T-cell (primary cell): ENCODE results near the gene APOO. TPM values are rescaled to one million over a fixed set of nuclear protein-coding genes. Genes with fewer than 3 reads are reported as not detected.

Experiments used
- ATAC-seq, 4 experiments: fragments of 200-7000 bp in 3 of 4; fragments of 150-1000 bp in 1 of 4; cut with Tn5 transposase; replicated peaks in 1 of 4; 1 replicate in 3 of 4; 2 replicates in 1 of 4; pipeline ENCODE4 v1.10.0; 2021; ENCODE audit warnings: moderate library complexity in 3 of 4, mild to moderate bottlenecking in 2 of 4, moderate number of reproducible peaks in 1 of 4
- CTCF ChIA-PET, 2 donors: fragments of 300-600 bp; sonication (Branson Sonifier 250); formaldehyde crosslinking; loops; one replicate each; lab custom pipeline; 2022; ENCODE audit warnings: antibody characterized with exemption in 2 of 2; lab: Charles Lee
- POLR2A ChIA-PET, 2 donors: fragments of 300-600 bp; sonication (Branson Sonifier 250); formaldehyde crosslinking; loops; one replicate each; lab custom pipeline; 2022; ENCODE audit warnings: antibody characterized with exemption in 2 of 2; lab: Charles Lee
- DNase-seq, 35 experiments: peaks; one replicate each; pipeline versions ENCODE4 v3.0.0 to v3.0.0-alpha.2; 2013 to 2023
- H3K27ac ChIP-seq: one replicate; pipeline ENCODE4 v1.5.1; 2013; ENCODE audit warnings: low read length
- H3K27me3 ChIP-seq, 2 experiments: replicated peaks in 1 of 2; 1 replicate in 1 of 2; 2 replicates in 1 of 2; pipeline versions ENCODE4 v1.6.1 to v1.7.0; 2013; ENCODE audit warnings: low read length in 1 of 2, mixed read lengths in 1 of 2; ENCODE audit not compliant: control insufficient read depth in 2 of 2, insufficient read depth in 2 of 2; ENCODE audit errors: extremely low read depth in 1 of 2
- H3K36me3 ChIP-seq, 2 donors: 1 replicate in 1 of 2; 2 replicates in 1 of 2; pipeline versions ENCODE4 v1.6.1 to v1.7.0; 2013; ENCODE audit warnings: low read length in 1 of 2; ENCODE audit not compliant: control insufficient read depth in 2 of 2, insufficient read depth in 1 of 2; ENCODE audit errors: extremely low read depth in 1 of 2
- H3K4me1 ChIP-seq, 2 experiments: 1 replicate in 1 of 2; 2 replicates in 1 of 2; pipeline versions ENCODE4 v1.6.1 to v1.7.0; 2013; ENCODE audit warnings: low read length in 2 of 2, mixed read lengths in 1 of 2; ENCODE audit not compliant: insufficient read depth in 2 of 2, control insufficient read depth in 1 of 2; ENCODE audit errors: extremely low read depth in 1 of 2
- H3K4me3 ChIP-seq, 2 donors: 1 replicate in 1 of 2; 2 replicates in 1 of 2; pipeline versions ENCODE4 v1.5.1 to v1.7.0; 2013; ENCODE audit warnings: mild to moderate bottlenecking in 2 of 2, low read length in 1 of 2, moderate library complexity in 1 of 2; ENCODE audit not compliant: control insufficient read depth in 1 of 2; ENCODE audit errors: extremely low read depth in 1 of 2
- H3K9me3 ChIP-seq: 2 replicates; pipeline ENCODE4 v1.7.0; 2013
- H3K27ac Mint-ChIP-seq, 2 donors: one replicate each; pipeline ENCODE4 v1.8.0; 2020 to 2021; ENCODE audit warnings: mild to moderate bottlenecking in 2 of 2, mixed read lengths in 2 of 2
- H3K27me3 Mint-ChIP-seq, 2 donors: one replicate each; pipeline ENCODE4 v1.8.0; 2021 to 2022; ENCODE audit warnings: mixed read lengths in 2 of 2
- H3K36me3 Mint-ChIP-seq: one replicate; pipeline ENCODE4 v1.8.0; 2021; ENCODE audit warnings: mixed read lengths
- H3K4me1 Mint-ChIP-seq, 3 donors: one replicate each; pipeline ENCODE4 v1.8.0; 2020 to 2022; ENCODE audit warnings: mixed read lengths in 3 of 3, mild to moderate bottlenecking in 1 of 3
- H3K4me3 Mint-ChIP-seq, 3 donors: one replicate each; pipeline ENCODE4 v1.8.0; 2020 to 2022; ENCODE audit warnings: mild to moderate bottlenecking in 3 of 3, mixed read lengths in 3 of 3, moderate library complexity in 3 of 3
- H3K9me3 Mint-ChIP-seq, 3 donors: one replicate each; pipeline ENCODE4 v1.8.0; 2020 to 2022; ENCODE audit warnings: mixed read lengths in 3 of 3
- WGBS: methylation state at CpG from one replicate; pipeline ENCODE4 v1.1.5; 2013; ENCODE audit warnings: missing lambda C conversion rate; ENCODE audit not compliant: insufficient coverage; 5-methylcytosine and 5-hydroxymethylcytosine counted together
- total RNA-seq, 35 experiments: library from RNA in 6 of 35; stranded (reverse) in 6 of 35; fragments of 120-200 nt in 1 of 35; gene quantifications; one replicate each; pipeline versions ENCODE4 v1.2.1 to v1.2.4 and lab custom pipeline; 2013 to 2026

Gene APOO
- total RNA-seq, 5 donors from 2014 or later (not counting 1 experiment from before 2014, with no cell fraction given), result 5.2 to 16.5 (median 6.4) TPM

GRCh38 chrX:23911126-23911835 is 3.5 kb upstream of the APOO start:
- ChIA-PET CTCF (no interaction called here), POLR2A (no interaction called here)
- H3K36me3 ChIP-seq, result no peaks in the 10 kb centered on the region
- ATAC-seq, result no peak
- Mint-ChIP-seq H3K4me3 (no peak overlapping the region), H3K27me3 (peaks cover 0 to 4% of the 10 kb centered on the region in 2 donors), H3K36me3 (no peaks in the 10 kb centered on the region), H3K9me3 (no peaks in the 10 kb centered on the region), H3K4me1 (peaks cover 7 to 15% (median 12%) of the 10 kb centered on the region in 3 donors), H3K27ac (no peak overlapping the region)
- H3K4me1 ChIP-seq, result peaks cover 4 to 10% of the 10 kb centered on the region in 2 experiments
- H3K27me3 ChIP-seq, result no peaks in the 10 kb centered on the region
- no peak overlapping the region for H3K4me3 ChIP-seq
- no peak overlapping the region for H3K27ac ChIP-seq
- WGBS, result no CpG with 5 or more reads among the region's 5 CpGs
- H3K9me3 ChIP-seq, result no peaks in the 10 kb centered on the region
- no peak for DNase-seq

DNA sequence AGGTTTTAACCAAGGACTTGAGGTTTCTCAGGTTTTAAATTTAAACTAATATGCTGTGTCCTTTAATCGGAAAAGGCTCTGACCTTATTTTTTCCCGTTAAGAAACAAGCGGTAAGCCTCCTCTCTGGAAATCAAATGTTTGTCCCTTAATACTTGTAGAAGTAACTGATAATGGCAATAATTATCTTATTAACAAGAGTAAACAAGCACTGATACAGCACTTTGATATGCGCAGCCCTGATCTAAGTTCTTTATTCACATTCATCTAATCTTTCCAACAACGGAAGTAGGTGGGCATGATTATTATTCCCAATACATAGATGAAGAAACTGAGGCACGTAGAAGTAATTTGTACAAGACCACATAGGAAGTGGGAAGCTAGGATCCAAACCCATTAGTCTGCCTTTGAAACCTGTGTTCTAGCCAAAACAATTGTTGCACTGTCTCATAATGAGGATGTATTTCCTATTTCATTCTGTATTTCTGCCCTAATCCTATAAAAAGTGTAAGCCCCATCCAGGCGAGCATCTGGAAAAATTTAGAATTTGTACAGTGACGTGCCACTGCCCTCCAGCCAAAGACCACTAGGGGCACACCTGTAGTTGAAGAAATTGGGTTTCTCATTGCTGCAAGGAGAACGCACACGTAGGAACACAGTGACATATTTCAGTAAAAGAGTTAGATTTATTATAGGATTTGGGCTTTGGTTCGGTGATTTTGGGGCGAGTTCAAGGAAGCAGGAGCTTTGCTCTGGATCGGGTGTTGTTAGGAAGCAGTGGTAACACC is 674 bp upstream of the APOO start:
- peak overlapping the region; percentile 92 for H3K27ac ChIP-seq
- H3K4me1 ChIP-seq, result peaks cover 4 to 10% of the 10 kb centered on the region in 2 experiments
- no peaks in the 10 kb centered on the region for H3K36me3 Mint-ChIP-seq
- H3K27me3 Mint-ChIP-seq, result peaks cover 0 to 4% of the 10 kb centered on the region in 2 donors
- H3K4me3 ChIP-seq, result peak overlapping the region in 1 of 2 donors; percentile 40
- 60% methylated on average over 1 of the region's 13 CpGs for WGBS
- peak overlapping the region; percentile 29 to 82 (median 78) for H3K4me3 Mint-ChIP-seq
- ATAC-seq, result no peak
- no peaks in the 10 kb centered on the region for H3K36me3 ChIP-seq
- ChIA-PET CTCF (interaction anchor here (0.6 to 3.8 kb wide), 4 partner anchors 10 to 264 kb away, joined by 3 to 33 read pairs (median 3); partner anchors contain the start of gene EIF2S3 (in 1 of the 2)), POLR2A (interaction anchor here (0.6 to 1.9 kb wide), 4 partner anchors 144 to 1773 kb away, joined by 3 to 17 read pairs (median 4); no protein-coding TSS in a partner anchor)
- no peaks in the 10 kb centered on the region for H3K9me3 ChIP-seq
- H3K27me3 ChIP-seq, result no peaks in the 10 kb centered on the region
- DNase-seq, result peak in 3 of 35 experiments; percentile 1 to 32 (median 4)
- H3K9me3 Mint-ChIP-seq, result no peaks in the 10 kb centered on the region
- H3K27ac Mint-ChIP-seq, result peak overlapping the region; percentile 89 to 90
- peaks cover 7 to 16% (median 14%) of the 10 kb centered on the region in 3 donors for H3K4me1 Mint-ChIP-seq

GRCh38 chrX:23907111-23907497 is 634 bp downstream of the APOO start:
- ChIA-PET POLR2A (interaction anchor here in 1 of 2 donors (0.6 to 1.9 kb wide), 3 partner anchors 110 to 256 kb away, joined by 3 to 17 read pairs (median 4); no protein-coding TSS in a partner anchor), CTCF (interaction anchor here (0.8 to 3.8 kb wide), 4 partner anchors 84 to 214 kb away, joined by 3 to 33 read pairs (median 6); partner anchors contain the start of genes EIF2S3 (in 1 of the 2) and SAT1 (in 1 of the 2))
- H3K36me3 ChIP-seq, result no peaks in the 10 kb centered on the region
- no peaks in the 10 kb centered on the region for H3K9me3 Mint-ChIP-seq
- DNase-seq (no peak), ATAC-seq (no peak)
- no peaks in the 10 kb centered on the region for H3K9me3 ChIP-seq
- 0% methylated on average over 1 of the region's 12 CpGs for WGBS
- no peaks in the 10 kb centered on the region for H3K36me3 Mint-ChIP-seq
- H3K4me3 Mint-ChIP-seq, result peak overlapping the region; percentile 78 to 82 (median 79)
- peaks cover 4 to 13% of the 10 kb centered on the region in 2 experiments for H3K4me1 ChIP-seq
- peak overlapping the region; percentile 86 to 90 for H3K27ac Mint-ChIP-seq
- no peaks in the 10 kb centered on the region for H3K27me3 ChIP-seq
- peak overlapping the region; percentile 78 for H3K27ac ChIP-seq
- peaks cover 0 to 4% of the 10 kb centered on the region in 2 donors for H3K27me3 Mint-ChIP-seq
- peak overlapping the region; percentile 49 to 61 for H3K4me3 ChIP-seq
- peaks cover 7 to 16% (median 14%) of the 10 kb centered on the region in 3 donors for H3K4me1 Mint-ChIP-seq

DNA sequence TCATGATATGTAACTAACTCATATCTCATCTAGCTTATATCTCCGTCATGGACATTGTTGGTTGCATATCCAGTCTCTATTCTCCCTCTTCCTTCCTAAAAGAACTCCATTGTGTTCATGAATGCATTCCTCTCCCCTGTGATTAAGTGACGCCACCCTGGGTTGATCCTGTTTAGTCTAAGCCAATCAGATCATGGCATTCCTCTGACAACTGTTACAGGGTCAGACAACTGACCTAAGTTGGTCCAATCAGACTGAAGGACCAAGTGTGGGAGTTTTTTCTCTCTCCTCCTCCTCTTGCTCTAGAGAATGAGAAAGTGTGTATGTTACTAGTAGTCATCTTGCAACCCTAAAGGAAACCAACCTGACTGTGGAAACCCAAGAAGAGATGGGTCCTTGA is 3.6 kb downstream of the APOO start:
- ATAC-seq (no peak), DNase-seq (no peak)
- no peak overlapping the region for H3K4me3 ChIP-seq
- POLR2A ChIA-PET, result interaction anchor here in 1 of 2 donors (0.6 kb wide), 1 partner anchor 342 kb away, joined by 6 read pairs; no protein-coding TSS in a partner anchor
- H3K27ac ChIP-seq, result no peak overlapping the region
- H3K9me3 Mint-ChIP-seq, result no peaks in the 10 kb centered on the region
- WGBS, result 100% methylated on average over 1 of the region's 2 CpGs
- H3K4me1 ChIP-seq, result peaks cover 4 to 15% of the 10 kb centered on the region in 2 experiments
- peaks cover 7 to 16% (median 14%) of the 10 kb centered on the region in 3 donors for H3K4me1 Mint-ChIP-seq
- no peaks in the 10 kb centered on the region for H3K27me3 Mint-ChIP-seq
- H3K27me3 ChIP-seq, result no peaks in the 10 kb centered on the region
- no peaks in the 10 kb centered on the region for H3K9me3 ChIP-seq
- H3K27ac Mint-ChIP-seq, result no peak overlapping the region
- H3K4me3 Mint-ChIP-seq, result no peak overlapping the region
- H3K36me3 Mint-ChIP-seq, result no peaks in the 10 kb centered on the region
- no peaks in the 10 kb centered on the region for H3K36me3 ChIP-seq
- CTCF ChIA-PET, result interaction anchor here in 1 of 2 donors (0.7 to 1.2 kb wide), 4 partner anchors 64 to 150 kb away, joined by 4 to 8 read pairs (median 4); partner anchors contain the start of gene EIF2S3

DNA sequence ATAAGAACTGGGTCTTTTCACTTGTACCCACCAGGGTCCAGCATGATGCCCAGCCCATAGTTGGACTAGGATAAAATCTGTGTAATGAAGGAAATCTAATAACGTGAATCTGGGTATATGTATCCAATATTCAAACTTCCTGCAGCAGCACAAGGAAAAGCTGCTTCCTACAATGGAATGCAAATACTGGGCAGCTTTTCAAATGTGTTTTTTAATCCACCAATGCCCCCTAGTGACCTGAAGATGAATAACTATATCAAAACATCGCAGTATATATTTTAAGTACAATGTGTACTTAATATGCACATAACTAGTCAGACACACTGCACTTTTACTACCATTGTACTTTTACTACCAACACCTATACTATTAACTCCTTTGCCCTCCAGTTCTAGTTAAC is 5.3 kb downstream of the APOO start:
- Histone ChIP-seq H3K27me3 (no peaks in the 10 kb centered on the region), H3K36me3 (no peaks in the 10 kb centered on the region), H3K4me3 (no peak overlapping the region), H3K27ac (no peak overlapping the region), H3K4me1 (peaks cover 0 to 10% of the 10 kb centered on the region in 2 experiments), H3K9me3 (no peaks in the 10 kb centered on the region)
- peak in 3 of 4 experiments; percentile 33 to 45 (median 34) for ATAC-seq
- POLR2A ChIA-PET, result no interaction called here
- no peaks in the 10 kb centered on the region for H3K9me3 Mint-ChIP-seq
- no peak overlapping the region for H3K27ac Mint-ChIP-seq
- H3K27me3 Mint-ChIP-seq, result no peaks in the 10 kb centered on the region
- H3K36me3 Mint-ChIP-seq, result no peaks in the 10 kb centered on the region
- peak in 2 of 35 experiments; percentile 11 to 64 for DNase-seq
- no peak overlapping the region for H3K4me3 Mint-ChIP-seq
- CTCF ChIA-PET, result interaction anchor here (0.6 to 2.4 kb wide), 23 partner anchors 28 to 1917 kb away, joined by 3 to 13 read pairs (median 5); partner anchors contain the start of genes ACOT9 (in 1 of the 2), KLHL15 (in 1 of the 2) and SAT1 (in 1 of the 2)
- no CpG with 5 or more reads among the region's 2 CpGs for WGBS
- peaks cover 0 to 7% (median 5%) of the 10 kb centered on the region in 3 donors for H3K4me1 Mint-ChIP-seq
